ENCODE results near the gene CSKMT.

The CSKMT gene

GRCh38 chr11:62678433-62678769 lies 13.3 kb downstream of the CSKMT start:
- Histone ChIP-seq H3K36me3 (replicated peaks in 1 of 2; ENCODE audit: control insufficient read depth in 2 of 2, insufficient read depth in 2 of 2, low read length in 2 of 2) (peaks cover 15 to 42% of the 10 kb centered on the region in 2 donors), H2BK5ac (ENCODE audit: low read length) (peak overlapping the region; percentile 96), H3K14ac (ENCODE audit: low read length) (no peak overlapping the region), H3K9ac (ENCODE audit: low read depth, low read length, poor library complexity) (peak overlapping the region; percentile 98), H3K9me3 (replicated peaks in 1 of 2; ENCODE audit: control insufficient read depth in 2 of 2, insufficient read depth in 1 of 2, low read depth in 1 of 2, low read length in 2 of 2) (no peaks in the 10 kb centered on the region), H3K4me1 (ENCODE audit: control insufficient read depth in 2 of 2, insufficient read depth in 1 of 2, low read depth in 1 of 2, low read length in 2 of 2) (peaks cover 4 to 11% of the 10 kb centered on the region in 2 donors), H2AK5ac (ENCODE audit: low read depth, low read length) (peak overlapping the region; percentile 94), H3K27ac (replicated peaks; ENCODE audit: low read length) (no peak overlapping the region), H3K4ac (ENCODE audit: low read length) (no peak overlapping the region), H2AFZ (ENCODE audit: low read length) (peak overlapping the region; percentile 96), H2BK15ac (ENCODE audit: low read length) (no peak overlapping the region), H2BK12ac (ENCODE audit: low read length) (no peak overlapping the region), H3K27me3 (ENCODE audit: control insufficient read depth in 3 of 3, insufficient read depth in 3 of 3, low read depth in 1 of 3, low read length in 3 of 3) (no peaks in the 10 kb centered on the region), H4K8ac (ENCODE audit: low read depth, low read length) (no peak overlapping the region), H2BK120ac (ENCODE audit: low read depth, low read length) (no peak overlapping the region), H3K79me1 (ENCODE audit: low read depth, low read length) (peaks cover 6% of the 10 kb centered on the region), H3K23ac (ENCODE audit: low read depth, low read length, poor library complexity) (peak overlapping the region; percentile 74), H3K4me3 (ENCODE audit: low read length in 2 of 2) (peak overlapping the region; percentile 91 to 95), H3K4me2 (ENCODE audit: insufficient read depth, low read length, poor library complexity, severe bottlenecking) (peak overlapping the region; percentile 71), H4K91ac (ENCODE audit: low read depth, low read length, poor library complexity) (no peak overlapping the region), H3K18ac (ENCODE audit: low read length) (peak overlapping the region; percentile 66)
- DNase-seq (ENCODE audit: low spot score): no peak
- no CpG with 5 or more reads among the region's 16 CpGs for WGBS, 2 donors (ENCODE audit: extremely low coverage in 2 of 2, insufficient read length in 2 of 2, insufficient replicate concordance in 1 of 2)

- peak within 1 kb of the TSS; percentile 42 for H3K27ac ChIP-seq (replicated peaks; ENCODE audit: low read length)
- DNase-seq (ENCODE audit: low spot score): peak; percentile 65
- no peak within 1 kb of the TSS for H4K91ac ChIP-seq (ENCODE audit: low read depth, low read length, poor library complexity)
- H2BK5ac ChIP-seq (ENCODE audit: low read length): peak within 1 kb of the TSS; percentile 96
- peak within 1 kb of the TSS; percentile 74 for H3K23ac ChIP-seq (ENCODE audit: low read depth, low read length, poor library complexity)
- H3K4me3 ChIP-seq (ENCODE audit: low read length in 2 of 2): peak within 1 kb of the TSS; percentile 91 to 95
- H2BK12ac ChIP-seq (ENCODE audit: low read length): no peak within 1 kb of the TSS
- no peak within 1 kb of the TSS for H2BK120ac ChIP-seq (ENCODE audit: low read depth, low read length)
- peak within 1 kb of the TSS; percentile 96 for H2AFZ ChIP-seq (ENCODE audit: low read length)
- WGBS, 2 donors (ENCODE audit: extremely low coverage in 2 of 2, insufficient read length in 2 of 2, insufficient replicate concordance in 1 of 2): no CpG with 5 or more reads among the region's 55 CpGs
- peaks cover 4 to 11% of the 10 kb centered on the region in 2 donors for H3K4me1 ChIP-seq (ENCODE audit: control insufficient read depth in 2 of 2, insufficient read depth in 1 of 2, low read depth in 1 of 2, low read length in 2 of 2)
- H3K4me2 ChIP-seq (ENCODE audit: insufficient read depth, low read length, poor library complexity, severe bottlenecking): peak within 1 kb of the TSS; percentile 76
- no peaks in the 10 kb centered on the region for H3K27me3 ChIP-seq (ENCODE audit: control insufficient read depth in 3 of 3, insufficient read depth in 3 of 3, low read depth in 1 of 3, low read length in 3 of 3)
- H3K18ac ChIP-seq (ENCODE audit: low read length): peak within 1 kb of the TSS; percentile 91
- H3K9ac ChIP-seq (ENCODE audit: low read depth, low read length, poor library complexity): peak within 1 kb of the TSS; percentile 98
- H2BK15ac ChIP-seq (ENCODE audit: low read length): no peak within 1 kb of the TSS
- peaks cover 6% of the 10 kb centered on the region for H3K79me1 ChIP-seq (ENCODE audit: low read depth, low read length)
- peaks cover 12 to 36% of the 10 kb centered on the region in 2 donors for H3K36me3 ChIP-seq (replicated peaks in 1 of 2; ENCODE audit: control insufficient read depth in 2 of 2, insufficient read depth in 2 of 2, low read length in 2 of 2)
- H3K14ac ChIP-seq (ENCODE audit: low read length): no peak within 1 kb of the TSS
- no peak within 1 kb of the TSS for H3K4ac ChIP-seq (ENCODE audit: low read length)
- peak within 1 kb of the TSS; percentile 93 for H4K8ac ChIP-seq (ENCODE audit: low read depth, low read length)
- no peaks in the 10 kb centered on the region for H3K9me3 ChIP-seq (replicated peaks in 1 of 2; ENCODE audit: control insufficient read depth in 2 of 2, insufficient read depth in 1 of 2, low read depth in 1 of 2, low read length in 2 of 2)
- peak within 1 kb of the TSS; percentile 94 for H2AK5ac ChIP-seq (ENCODE audit: low read depth, low read length)
Measured at GRCh38 chr11:62678770-62679696, 13.9 kb downstream of the CSKMT start, which contains the start of gene UBXN1. TSS of gene UBXN1 (minus strand) at chr11:62679073. CDS start at chr11:62678923, 150 bp downstream.

- no peak overlapping the region for H3K4ac ChIP-seq (ENCODE audit: low read length)
- no peak overlapping the region for H2BK120ac ChIP-seq (ENCODE audit: low read depth, low read length)
- no peak overlapping the region for H4K8ac ChIP-seq (ENCODE audit: low read depth, low read length)
- no peak overlapping the region for H2BK15ac ChIP-seq (ENCODE audit: low read length)
- no peak overlapping the region for H3K27ac ChIP-seq (replicated peaks; ENCODE audit: low read length)
- no peak overlapping the region for H3K9ac ChIP-seq (ENCODE audit: low read depth, low read length, poor library complexity)
- H2AFZ ChIP-seq (ENCODE audit: low read length): peak overlapping the region; percentile 82
- no peak overlapping the region for H3K4me2 ChIP-seq (ENCODE audit: insufficient read depth, low read length, poor library complexity, severe bottlenecking)
- peaks cover 12 to 23% of the 10 kb centered on the region in 2 donors for H3K36me3 ChIP-seq (replicated peaks in 1 of 2; ENCODE audit: control insufficient read depth in 2 of 2, insufficient read depth in 2 of 2, low read length in 2 of 2)
- no peak overlapping the region for H3K14ac ChIP-seq (ENCODE audit: low read length)
- peaks cover 6% of the 10 kb centered on the region for H3K79me1 ChIP-seq (ENCODE audit: low read depth, low read length)
- H2BK5ac ChIP-seq (ENCODE audit: low read length): no peak overlapping the region
- no peak overlapping the region for H3K23ac ChIP-seq (ENCODE audit: low read depth, low read length, poor library complexity)
- no peak overlapping the region for H2BK12ac ChIP-seq (ENCODE audit: low read length)
- H3K4me3 ChIP-seq (ENCODE audit: low read length in 2 of 2): no peak overlapping the region
- no peak for DNase-seq (ENCODE audit: low spot score)
- H3K27me3 ChIP-seq (ENCODE audit: control insufficient read depth in 3 of 3, insufficient read depth in 3 of 3, low read depth in 1 of 3, low read length in 3 of 3): no peaks in the 10 kb centered on the region
- H3K18ac ChIP-seq (ENCODE audit: low read length): no peak overlapping the region
- no peak overlapping the region for H4K91ac ChIP-seq (ENCODE audit: low read depth, low read length, poor library complexity)
- no CpG with 5 or more reads among the region's 4 CpGs for WGBS, 2 donors (ENCODE audit: extremely low coverage in 2 of 2, insufficient read length in 2 of 2, insufficient replicate concordance in 1 of 2)
- no peaks in the 10 kb centered on the region for H3K9me3 ChIP-seq (replicated peaks in 1 of 2; ENCODE audit: control insufficient read depth in 2 of 2, insufficient read depth in 1 of 2, low read depth in 1 of 2, low read length in 2 of 2)
- H3K4me1 ChIP-seq (ENCODE audit: control insufficient read depth in 2 of 2, insufficient read depth in 1 of 2, low read depth in 1 of 2, low read length in 2 of 2): peaks cover 4 to 11% of the 10 kb centered on the region in 2 donors
- H2AK5ac ChIP-seq (ENCODE audit: low read depth, low read length): no peak overlapping the region
Measured at GRCh38 chr11:62680825-62681240, 15.7 kb downstream of the CSKMT start.

GRCh38 chr11:62682518-62682917 lies 17.4 kb downstream of the CSKMT start:
- Histone ChIP-seq H3K9ac (ENCODE audit: low read depth, low read length, poor library complexity) (no peak overlapping the region), H3K27ac (replicated peaks; ENCODE audit: low read length) (no peak overlapping the region)

More at GRCh38 chr11:62682518-62682917, 17.4 kb downstream of the CSKMT start:
- no peak overlapping the region for H2BK5ac ChIP-seq (ENCODE audit: low read length)
- no peak overlapping the region for H3K4ac ChIP-seq (ENCODE audit: low read length)
- no peak overlapping the region for H3K4me3 ChIP-seq (ENCODE audit: low read length in 2 of 2)
- no peaks in the 10 kb centered on the region for H3K27me3 ChIP-seq (ENCODE audit: control insufficient read depth in 3 of 3, insufficient read depth in 3 of 3, low read depth in 1 of 3, low read length in 3 of 3)
- no peak overlapping the region for H3K23ac ChIP-seq (ENCODE audit: low read depth, low read length, poor library complexity)
- H3K79me1 ChIP-seq (ENCODE audit: low read depth, low read length): peaks cover 6% of the 10 kb centered on the region
- H3K4me1 ChIP-seq (ENCODE audit: control insufficient read depth in 2 of 2, insufficient read depth in 1 of 2, low read depth in 1 of 2, low read length in 2 of 2): peaks cover 4 to 11% of the 10 kb centered on the region in 2 donors
- no peak overlapping the region for H3K14ac ChIP-seq (ENCODE audit: low read length)
- H4K8ac ChIP-seq (ENCODE audit: low read depth, low read length): no peak overlapping the region
- DNase-seq (ENCODE audit: low spot score): no peak
- no peak overlapping the region for H2BK12ac ChIP-seq (ENCODE audit: low read length)
- H3K36me3 ChIP-seq (replicated peaks in 1 of 2; ENCODE audit: control insufficient read depth in 2 of 2, insufficient read depth in 2 of 2, low read length in 2 of 2): peaks cover 4 to 8% of the 10 kb centered on the region in 2 donors
- H2BK15ac ChIP-seq (ENCODE audit: low read length): no peak overlapping the region
- no peak overlapping the region for H3K4me2 ChIP-seq (ENCODE audit: insufficient read depth, low read length, poor library complexity, severe bottlenecking)
- H3K9me3 ChIP-seq (replicated peaks in 1 of 2; ENCODE audit: control insufficient read depth in 2 of 2, insufficient read depth in 1 of 2, low read depth in 1 of 2, low read length in 2 of 2): no peaks in the 10 kb centered on the region
- WGBS, 2 donors (ENCODE audit: extremely low coverage in 2 of 2, insufficient read length in 2 of 2, insufficient replicate concordance in 1 of 2): no CpG with 5 or more reads among the region's 7 CpGs
- no peak overlapping the region for H3K18ac ChIP-seq (ENCODE audit: low read length)
- H4K91ac ChIP-seq (ENCODE audit: low read depth, low read length, poor library complexity): no peak overlapping the region
- H2AK5ac ChIP-seq (ENCODE audit: low read depth, low read length): no peak overlapping the region
- no peak overlapping the region for H2AFZ ChIP-seq (ENCODE audit: low read length)
- H2BK120ac ChIP-seq (ENCODE audit: low read depth, low read length): no peak overlapping the region

All from neuronal stem cell (in vitro differentiated cells).